Gastroesophageal sphincter (tissue), 4 donors: ENCODE measurements around the gene SLC10A6. TPM values are rescaled to one million over a fixed set of nuclear protein-coding genes. Genes with fewer than 3 reads are reported as not detected.
"Not testable (repeated sequence)": the region's sequence is repeated elsewhere in the genome, so short reads cannot be mapped to it uniquely, and the experiment has no call there.

ENCODE experiments used
- ATAC-seq: fragments of 150-250 bp; one replicate; pipeline ENCODE4 v1.9.1; 2016; ENCODE audit warnings: mild to moderate bottlenecking, moderate library complexity
- H3K27ac ChIP-seq, 4 donors: fragments of 200-600 bp; sonication (generic) in 3 of 4; 1 replicate in 3 of 4; 2 replicates in 1 of 4; pipeline ENCODE4 v1.5.1; 2016 to 2019
- H3K27me3 ChIP-seq: fragments of 200-600 bp; sonication (generic); one replicate; pipeline ENCODE4 v1.5.1; 2019
- H3K36me3 ChIP-seq, 2 donors: fragments of 200-600 bp; sonication (generic); one replicate each; pipeline ENCODE4 v1.5.1; 2019; ENCODE audit warnings: control low read depth in 1 of 2
- H3K4me1 ChIP-seq, 3 donors: fragments of 200-600 bp; sonication (generic); 1 replicate in 2 of 3; 2 replicates in 1 of 3; pipeline ENCODE4 v1.5.1; 2016 to 2019; ENCODE audit warnings: control low read depth in 2 of 3
- H3K4me3 ChIP-seq, 2 donors: fragments of 200-600 bp; sonication (generic); one replicate each; pipeline ENCODE4 v1.5.1; 2019; ENCODE audit warnings: mild to moderate bottlenecking in 1 of 2, moderate library complexity in 1 of 2
- H3K9me3 ChIP-seq, 3 donors: fragments of 200-600 bp; sonication (generic); one replicate each; pipeline ENCODE4 v1.5.1; 2017 to 2019; ENCODE audit warnings: control low read depth in 2 of 3
- CTCF ChIP-seq, 4 experiments: fragments of 200-600 bp in 2 of 4; fragments of 450-650 bp in 2 of 4; sonication (generic) in 1 of 4; IDR thresholded peaks; one replicate each; pipeline ENCODE4 v1.5.1; 2017 to 2019; ENCODE audit warnings: antibody characterized with exemption in 4 of 4, mild to moderate bottlenecking in 2 of 4, moderate library complexity in 2 of 4
- EP300 ChIP-seq: sonication (generic); formaldehyde crosslinking; IDR thresholded peaks from one replicate; pipeline ENCODE4 v1.6.1; 2017; ENCODE audit warnings: antibody characterized with exemption, mild to moderate bottlenecking
- POLR2A ChIP-seq, 2 donors: fragments of 450-650 bp; IDR thresholded peaks; one replicate each; pipeline ENCODE4 v1.6.1; 2017; ENCODE audit warnings: antibody characterized with exemption in 2 of 2, mild to moderate bottlenecking in 2 of 2, moderate library complexity in 1 of 2
- POLR2AphosphoS5 ChIP-seq: sonication (generic); formaldehyde crosslinking; IDR thresholded peaks from one replicate; pipeline ENCODE4 v1.6.1; 2017; ENCODE audit warnings: antibody characterized with exemption
- WGBS, 2 donors: methylation state at CpG; one replicate each; pipeline ENCODE4 v1.1.5; 2018; ENCODE audit warnings: low coverage in 1 of 2; 5-methylcytosine and 5-hydroxymethylcytosine counted together
- total RNA-seq, 4 donors: library from RNA; depleted of rRNA; stranded (reverse); fragments of >200 nt; gene quantifications; one replicate each; pipeline ENCODE4 v1.1.0, GENCODE V29; 2016

SLC10A6 gene
- total RNA-seq, 4 donors from 2014 or later, result 0.35 to 3.3 (median 2.0) TPM

- Histone ChIP-seq H3K4me1 (no peaks in the 10 kb centered on the region), H3K36me3 (no peaks in the 10 kb centered on the region), H3K27me3 (no peaks in the 10 kb centered on the region), H3K9me3 (peaks cover 0 to 28% (median 0%) of the 10 kb centered on the region in 3 donors), H3K4me3 (no peak overlapping the region), H3K27ac (no peak overlapping the region)
- whole genome bisulfite sequencing, 2 donors, result 80 to 95% methylated on average over 1 to 2 of the region's 2 CpGs
- TF ChIP-seq POLR2AphosphoS5, result no peak
- no peak for TF ChIP-seq POLR2A (IDR thresholded peaks at IDR 0.05)
- no peak for TF ChIP-seq CTCF (IDR thresholded peaks at IDR 0.05)
- no peak for TF ChIP-seq EP300
- no peak for ATAC-seq
These were observed 29.5 kb upstream of the SLC10A6 start for GRCh38 chr4:86878640-86879039.

- ATAC-seq, result no peak
- TF ChIP-seq POLR2AphosphoS5, result no peak
- no peak for TF ChIP-seq EP300
- TF ChIP-seq POLR2A (IDR thresholded peaks at IDR 0.05), result no peak
- TF ChIP-seq CTCF (IDR thresholded peaks at IDR 0.05), result no peak
- no peaks in the 10 kb centered on the region for H3K27me3 ChIP-seq
- WGBS, 2 donors, result 70 to 73% methylated on average over 4 of the region's 4 CpGs
- H3K9me3 ChIP-seq, result peaks cover 0 to 28% (median 0%) of the 10 kb centered on the region in 3 donors
- H3K4me1 ChIP-seq, result no peaks in the 10 kb centered on the region
- no peak overlapping the region for H3K27ac ChIP-seq
- H3K4me3 ChIP-seq, result no peak overlapping the region
- H3K36me3 ChIP-seq, result no peaks in the 10 kb centered on the region
These were observed 27.9 kb upstream of the SLC10A6 start for GRCh38 chr4:86876894-86877685.

GRCh38 chr4:86875436-86875835 lies 26.3 kb upstream of the SLC10A6 start:
- H3K9me3 ChIP-seq, result peaks cover 0 to 24% (median 0%) of the 10 kb centered on the region in 3 donors
- not testable (repeated sequence) for H3K27me3 ChIP-seq, H3K4me1 ChIP-seq, ATAC-seq, H3K4me3 ChIP-seq, H3K36me3 ChIP-seq, H3K27ac ChIP-seq
- 85 to 94% methylated on average over 3 to 4 of the region's 4 CpGs for WGBS, 2 donors

GRCh38 chr4:86872135-86872534 lies 23.0 kb upstream of the SLC10A6 start:
- H3K27me3 ChIP-seq, result no peaks in the 10 kb centered on the region
- no peaks in the 10 kb centered on the region for H3K4me1 ChIP-seq
- H3K9me3 ChIP-seq, result no peaks in the 10 kb centered on the region
- no peak for ATAC-seq
- 73 to 77% methylated on average over 4 of the region's 4 CpGs for WGBS, 2 donors
- H3K27ac ChIP-seq, result no peak overlapping the region
- H3K36me3 ChIP-seq, result no peaks in the 10 kb centered on the region
- TF ChIP-seq CTCF (IDR thresholded peaks at IDR 0.05), result no peak
- TF ChIP-seq POLR2A (IDR thresholded peaks at IDR 0.05), result no peak
- no peak for TF ChIP-seq POLR2AphosphoS5
- no peak for TF ChIP-seq EP300
- no peak overlapping the region for H3K4me3 ChIP-seq

- no peak overlapping the region for H3K27ac ChIP-seq
- ATAC-seq, result no peak
- no peak overlapping the region for H3K4me3 ChIP-seq
- WGBS, 2 donors, result 71 to 88% methylated on average over 4 to 8 of the region's 9 CpGs
- H3K4me1 ChIP-seq, result no peaks in the 10 kb centered on the region
- no peaks in the 10 kb centered on the region for H3K9me3 ChIP-seq
- H3K27me3 ChIP-seq, result no peaks in the 10 kb centered on the region
- no peak for TF ChIP-seq POLR2A (IDR thresholded peaks at IDR 0.05)
- no peak for TF ChIP-seq POLR2AphosphoS5
- TF ChIP-seq CTCF (IDR thresholded peaks at IDR 0.05), result no peak
- no peak for TF ChIP-seq EP300
- H3K36me3 ChIP-seq, result no peaks in the 10 kb centered on the region
These were observed 21.4 kb upstream of the SLC10A6 start for GRCh38 chr4:86870442-86871069.
